Measurements from ENCODE around the gene ZCWPW1.

DNA sequence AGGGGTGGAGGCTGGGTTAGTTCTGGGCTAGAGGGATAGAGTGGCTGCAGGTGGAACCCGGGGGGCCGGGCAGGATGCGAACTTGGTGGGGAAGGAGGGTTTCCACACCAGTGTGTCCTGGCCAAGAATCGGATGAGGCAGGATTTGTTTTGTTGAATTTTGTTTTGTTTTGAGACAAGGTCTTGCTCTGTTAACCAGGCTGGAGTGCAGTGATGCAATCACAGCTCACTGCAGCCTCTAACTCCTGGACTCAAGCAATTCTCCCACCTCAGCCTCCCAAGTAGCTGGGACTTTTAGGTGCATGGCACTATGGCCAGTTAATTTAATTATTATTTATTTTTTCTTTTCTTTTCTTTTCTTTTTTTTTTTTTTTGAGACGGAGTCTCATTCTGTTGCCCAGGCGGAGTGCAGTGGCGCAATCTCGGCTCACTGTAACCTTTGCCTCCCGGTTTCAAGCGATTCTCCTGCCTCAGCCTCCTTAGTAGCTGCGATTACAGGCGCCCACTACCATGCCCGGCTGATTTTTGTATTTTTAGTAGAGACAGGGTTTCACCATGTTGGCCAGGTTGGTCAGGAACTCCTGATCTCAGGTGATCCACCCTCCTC lies 20.8 kb upstream of the ZCWPW1 start:
- TF ChIP-seq CTCF (IDR thresholded peaks at IDR 0.05) (no peak), EZH2 (IDR thresholded peaks at IDR 0.05; ENCODE audit: borderline replicate concordance, insufficient read depth, low read depth, low read length, poor library complexity, severe bottlenecking) (no peak)

Measured in B cell (primary cell).